PC-3 (cell line): ENCODE data around the gene HLA-DMB.
"Not testable (repeated sequence)": the region's sequence is repeated elsewhere in the genome, so short reads cannot be mapped to it uniquely, and the experiment has no call there.

Experiments used
- CTCF ChIP-seq: fragments of 300-600 bp; sonication (generic); conservative IDR thresholded peaks from 2 replicates; pipeline ENCODE4 v1.5.1; 2017; ENCODE audit warnings: antibody characterized with exemption, low read depth, mild to moderate bottlenecking, low read length
- EZH2 ChIP-seq: fragments of 300-600 bp; sonication (generic); IDR thresholded peaks from one replicate; pipeline ENCODE4 v1.6.1; 2017; ENCODE audit warnings: antibody characterized with exemption, mild to moderate bottlenecking, low read length; ENCODE audit not compliant: unreplicated experiment
- EZH2phosphoT487 ChIP-seq: fragments of 300-600 bp; sonication (generic); IDR thresholded peaks from 2 replicates; pipeline ENCODE4 v1.6.1; 2018; ENCODE audit warnings: mild to moderate bottlenecking, antibody characterized with exemption, low read length, borderline replicate concordance

- not testable (repeated sequence) for TF ChIP-seq CTCF, EZH2phosphoT487, EZH2
Measured at GRCh38 chr6:32942555-32943123, 1.8 kb upstream of the HLA-DMB start.
